Activated naive CD4-positive, alpha-beta T cell treated with anti-CD3 and anti-CD28 coated beads, Interleukin-2, amount 50 U/mL, for 72 hours (primary cell): ENCODE measurements around the gene ATOSB. TPM values are rescaled to one million over a fixed set of nuclear protein-coding genes. Genes with fewer than 3 reads are reported as not detected.

Experiments
- ATAC-seq, 2 donors: fragments of 150-1000 bp; cut with Tn5 transposase; 2 replicates each; pipeline ENCODE4 v1.10.0; 2021; ENCODE audit warnings: mild to moderate bottlenecking in 2 of 2, moderate library complexity in 2 of 2
- DNase-seq, 2 donors: peaks; one replicate each; pipeline ENCODE4 v3.0.0; 2021 to 2022; ENCODE audit warnings: low spot score in 2 of 2
- H3K27ac Mint-ChIP-seq, 2 donors: one replicate each; pipeline ENCODE4 v1.8.0; 2022; ENCODE audit warnings: mild to moderate bottlenecking in 2 of 2, mixed read lengths in 2 of 2
- H3K36me3 Mint-ChIP-seq, 2 donors: one replicate each; pipeline ENCODE4 v1.8.0; 2022; ENCODE audit warnings: mixed read lengths in 2 of 2
- H3K9me3 Mint-ChIP-seq, 2 donors: one replicate each; pipeline ENCODE4 v1.8.0; 2022; ENCODE audit warnings: mixed read lengths in 2 of 2
- total RNA-seq, 2 donors: library from RNA; stranded (reverse); gene quantifications; one replicate each; pipeline ENCODE4 v1.2.3, GENCODE V29; 2022

ATOSB gene
- total RNA-seq, 2 donors from 2014 or later = 6.9 to 19.9 TPM

- Mint-ChIP-seq H3K27ac (no peak overlapping the region), H3K36me3 (peaks cover 58 to 73% of the 10 kb centered on the region in 2 donors), H3K9me3 (no peaks in the 10 kb centered on the region)
- DNase-seq (no peak), ATAC-seq (no peak)
These were observed 41.5 kb downstream of the ATOSB start for GRCh38 chr9:35074141-35074540.

- ATAC-seq = peak in 1 of 2 donors; percentile 21
These were observed 42.4 kb downstream of the ATOSB start for GRCh38 chr9:35073279-35073612.

GRCh38 chr9:35072461-35073278, 43.0 kb downstream of the ATOSB start, which contains the start of gene VCP:
VCP (minus strand) TSS chr9:35072625; CDS start chr9:35072353, 272 bp downstream.
- Mint-ChIP-seq H3K9me3 (no peaks in the 10 kb centered on the region), H3K27ac (peak within 1 kb of the TSS; percentile 94 to 99), H3K36me3 (peaks cover 50 to 72% of the 10 kb centered on the region in 2 donors)
- DNase-seq = peak; percentile 93 to 99
- peak; percentile 88 to 91 for ATAC-seq

More at GRCh38 chr9:35073279-35073612, 42.4 kb downstream of the ATOSB start:
- Mint-ChIP-seq H3K27ac (peak overlapping the region; percentile 94 to 97), H3K36me3 (peaks cover 50 to 72% of the 10 kb centered on the region in 2 donors), H3K9me3 (no peaks in the 10 kb centered on the region)
- DNase-seq = peak in 1 of 2 donors; percentile 19

- peak; percentile 69 to 83 for DNase-seq
- H3K9me3 Mint-ChIP-seq = no peaks in the 10 kb centered on the region
- ATAC-seq = peak; percentile 66 to 68
- H3K36me3 Mint-ChIP-seq = peaks cover 50 to 72% of the 10 kb centered on the region in 2 donors
- H3K27ac Mint-ChIP-seq = peak overlapping the region; percentile 94 to 99
These were observed 43.7 kb downstream of the ATOSB start for GRCh38 chr9:35071814-35072460.

GRCh38 chr9:35070823-35071813, 44.5 kb downstream of the ATOSB start:
- DNase-seq (no peak), ATAC-seq (no peak)
- Mint-ChIP-seq H3K9me3 (no peaks in the 10 kb centered on the region), H3K27ac (peak overlapping the region; percentile 94 to 99), H3K36me3 (peaks cover 52 to 73% of the 10 kb centered on the region in 2 donors)

GRCh38 chr9:35069020-35069419, 46.6 kb downstream of the ATOSB start:
- H3K36me3 Mint-ChIP-seq = peaks cover 41 to 57% of the 10 kb centered on the region in 2 donors
- H3K27ac Mint-ChIP-seq = peak overlapping the region in 1 of 2 donors; percentile 64

GRCh38 chr9:35067056-35067455, 48.6 kb downstream of the ATOSB start:
- H3K9me3 Mint-ChIP-seq = no peaks in the 10 kb centered on the region
- no peak for ATAC-seq

More at GRCh38 chr9:35069020-35069419, 46.6 kb downstream of the ATOSB start:
- ATAC-seq (no peak), DNase-seq (no peak)
- H3K9me3 Mint-ChIP-seq = no peaks in the 10 kb centered on the region

GRCh38 chr9:35060548-35061207, 55.0 kb downstream of the ATOSB start:
- H3K27ac Mint-ChIP-seq = peak overlapping the region in 1 of 2 donors; percentile 84
- peaks cover 52 to 57% of the 10 kb centered on the region in 2 donors for H3K36me3 Mint-ChIP-seq
- DNase-seq = no peak
- no peaks in the 10 kb centered on the region for H3K9me3 Mint-ChIP-seq
- no peak for ATAC-seq

More at GRCh38 chr9:35067056-35067455, 48.6 kb downstream of the ATOSB start:
- no peak for DNase-seq
- Mint-ChIP-seq H3K27ac (peak overlapping the region; percentile 64 to 92), H3K36me3 (peaks cover 47 to 56% of the 10 kb centered on the region in 2 donors)

GRCh38 chr9:35059438-35059837, 56.2 kb downstream of the ATOSB start:
- Mint-ChIP-seq H3K36me3 (peaks cover 52 to 63% of the 10 kb centered on the region in 2 donors), H3K27ac (peak overlapping the region in 1 of 2 donors; percentile 84), H3K9me3 (no peaks in the 10 kb centered on the region)
- DNase-seq = no peak
- no peak for ATAC-seq

GRCh38 chr9:35057271-35057620, 58.4 kb downstream of the ATOSB start:
- peaks cover 42 to 59% of the 10 kb centered on the region in 2 donors for H3K36me3 Mint-ChIP-seq
- no peak overlapping the region for H3K27ac Mint-ChIP-seq
- H3K9me3 Mint-ChIP-seq = no peaks in the 10 kb centered on the region
- DNase-seq = no peak
- ATAC-seq = peak in 1 of 2 donors; percentile 14

- no peaks in the 10 kb centered on the region for H3K9me3 Mint-ChIP-seq
- H3K27ac Mint-ChIP-seq = no peak overlapping the region
- DNase-seq (no peak), ATAC-seq (peak; percentile 31 to 36)
- peaks cover 39 to 55% of the 10 kb centered on the region in 2 donors for H3K36me3 Mint-ChIP-seq
These were observed 58.9 kb downstream of the ATOSB start for GRCh38 chr9:35056571-35057270.

- H3K36me3 Mint-ChIP-seq = peaks cover 29 to 44% of the 10 kb centered on the region in 2 donors
- ATAC-seq (no peak), DNase-seq (no peak)
- no peaks in the 10 kb centered on the region for H3K9me3 Mint-ChIP-seq
- H3K27ac Mint-ChIP-seq = peak overlapping the region in 1 of 2 donors; percentile 47
These were observed 60.6 kb downstream of the ATOSB start for GRCh38 chr9:35054871-35055644.

- Mint-ChIP-seq H3K36me3 (peaks cover 25 to 38% of the 10 kb centered on the region in 2 donors), H3K9me3 (no peaks in the 10 kb centered on the region), H3K27ac (no peak overlapping the region)
- ATAC-seq (no peak), DNase-seq (no peak)
These were observed 61.4 kb downstream of the ATOSB start for GRCh38 chr9:35054185-35054835.
